HG03432 (cell line): ENCODE measurements around the gene RND3.

Experiments
- ATAC-seq: cut with Tn5 transposase; IDR thresholded peaks from one replicate; pipeline ENCODE4 v1.9.1; 2021; ENCODE audit warnings: mild to moderate bottlenecking, moderate library complexity; ENCODE audit not compliant: unreplicated experiment

The RND3 gene

GRCh38 chr2:150476809-150477302 is 10.6 kb downstream of the RND3 start:
- ATAC-seq = peak; percentile 31

GRCh38 chr2:150476286-150476685 is 11.2 kb downstream of the RND3 start:
- no peak for ATAC-seq

- no peak for ATAC-seq
These were observed 11.8 kb downstream of the RND3 start for GRCh38 chr2:150475479-150476250.

GRCh38 chr2:150474326-150475074 is 13.0 kb downstream of the RND3 start:
- ATAC-seq = no peak

- ATAC-seq = no peak
These were observed 13.7 kb downstream of the RND3 start for GRCh38 chr2:150473767-150474166.

GRCh38 chr2:150472511-150472899 is 15.0 kb downstream of the RND3 start:
- ATAC-seq = peak; percentile 81

- peak; percentile 29 for ATAC-seq
These were observed 15.5 kb downstream of the RND3 start for GRCh38 chr2:150471813-150472510.

- ATAC-seq = no peak
These were observed 17.0 kb downstream of the RND3 start for GRCh38 chr2:150470435-150470834.

GRCh38 chr2:150469706-150470274 is 17.7 kb downstream of the RND3 start:
- no peak for ATAC-seq

- ATAC-seq = no peak
These were observed 19.0 kb downstream of the RND3 start for GRCh38 chr2:150468350-150468960.

GRCh38 chr2:150467621-150467963 is 19.9 kb downstream of the RND3 start:
- no peak for ATAC-seq

GRCh38 chr2:150466741-150467620 is 20.5 kb downstream of the RND3 start:
- no peak for ATAC-seq

GRCh38 chr2:150465703-150466569 is 21.5 kb downstream of the RND3 start:
- ATAC-seq = no peak

GRCh38 chr2:150464986-150465385 is 22.5 kb downstream of the RND3 start:
- ATAC-seq = no peak

GRCh38 chr2:150464270-150464669 is 23.2 kb downstream of the RND3 start:
- no peak for ATAC-seq

GRCh38 chr2:150462770-150463169 is 24.7 kb downstream of the RND3 start:
- ATAC-seq = no peak

- no peak for ATAC-seq
These were observed 28.2 kb downstream of the RND3 start for GRCh38 chr2:150459281-150459680.

GRCh38 chr2:150450765-150451164 is 36.7 kb downstream of the RND3 start:
- ATAC-seq = no peak

GRCh38 chr2:150449856-150450255 is 37.6 kb downstream of the RND3 start:
- no peak for ATAC-seq
